ENCODE measurements around the gene REXO5.

The REXO5 gene

DNA sequence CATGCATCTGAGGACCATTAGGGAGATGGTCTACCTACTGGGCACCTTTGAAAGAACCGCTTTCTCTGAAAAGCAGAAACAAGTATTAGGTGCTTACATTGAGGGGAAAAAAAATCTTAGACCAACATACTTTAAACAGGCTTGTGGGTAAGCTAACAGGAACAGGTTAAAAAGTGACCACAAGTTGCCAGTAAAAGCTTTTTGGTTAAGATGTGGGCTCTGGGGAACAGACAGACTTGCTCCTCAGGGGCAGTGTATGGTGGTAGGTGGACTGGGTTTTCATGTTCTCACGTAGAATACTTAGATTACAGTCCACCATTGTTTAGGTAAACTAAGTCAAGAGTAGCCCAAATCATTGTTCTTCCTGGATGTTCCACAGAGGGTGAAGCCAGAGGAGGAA is 41.2 kb downstream of the REXO5 start:
- Histone ChIP-seq H3K4me2 (ENCODE audit: low read length) (no peak overlapping the region), H4K20me1 (ENCODE audit: insufficient read depth, low read length) (no peaks in the 10 kb centered on the region), H3K27ac (ENCODE audit: low read depth, low read length, poor library complexity, severe bottlenecking) (no peak overlapping the region), H2AFZ (ENCODE audit: low read length) (no peak overlapping the region), H3K27me3 (ENCODE audit: insufficient read depth, low read length) (no peaks in the 10 kb centered on the region), H3K9ac (ENCODE audit: low read length) (no peak overlapping the region), H3K9me3 (ENCODE audit: low read length) (no peaks in the 10 kb centered on the region), H3K36me3 (ENCODE audit: insufficient read depth, low read length) (peaks cover 33% of the 10 kb centered on the region; the same call in 1 of the 2 replicates), H3F3A (ENCODE audit: insufficient read depth, low read length) (no peaks in the 10 kb centered on the region), H3K4me3 (ENCODE audit: low read depth, low read length, poor library complexity, severe bottlenecking) (no peak overlapping the region), H3K4me1 (ENCODE audit: insufficient read depth, low read length, severe bottlenecking) (no peaks in the 10 kb centered on the region), H3K9me2 (ENCODE audit: low read depth, low read length) (no peaks in the 10 kb centered on the region), H3K79me2 (ENCODE audit: insufficient read depth, low read length) (no peaks in the 10 kb centered on the region)
- TF ChIP-seq EZH2 (IDR thresholded peaks at IDR 0.05; ENCODE audit: borderline replicate concordance, low read length) = no peak
- TF ChIP-seq, protein P1, sequence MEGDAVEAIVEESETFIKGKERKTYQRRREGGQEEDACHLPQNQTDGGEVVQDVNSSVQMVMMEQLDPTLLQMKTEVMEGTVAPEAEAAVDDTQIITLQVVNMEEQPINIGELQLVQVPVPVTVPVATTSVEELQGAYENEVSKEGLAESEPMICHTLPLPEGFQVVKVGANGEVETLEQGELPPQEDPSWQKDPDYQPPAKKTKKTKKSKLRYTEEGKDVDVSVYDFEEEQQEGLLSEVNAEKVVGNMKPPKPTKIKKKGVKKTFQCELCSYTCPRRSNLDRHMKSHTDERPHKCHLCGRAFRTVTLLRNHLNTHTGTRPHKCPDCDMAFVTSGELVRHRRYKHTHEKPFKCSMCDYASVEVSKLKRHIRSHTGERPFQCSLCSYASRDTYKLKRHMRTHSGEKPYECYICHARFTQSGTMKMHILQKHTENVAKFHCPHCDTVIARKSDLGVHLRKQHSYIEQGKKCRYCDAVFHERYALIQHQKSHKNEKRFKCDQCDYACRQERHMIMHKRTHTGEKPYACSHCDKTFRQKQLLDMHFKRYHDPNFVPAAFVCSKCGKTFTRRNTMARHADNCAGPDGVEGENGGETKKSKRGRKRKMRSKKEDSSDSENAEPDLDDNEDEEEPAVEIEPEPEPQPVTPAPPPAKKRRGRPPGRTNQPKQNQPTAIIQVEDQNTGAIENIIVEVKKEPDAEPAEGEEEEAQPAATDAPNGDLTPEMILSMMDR (IDR thresholded peaks at IDR 0.05; ENCODE audit: low read length) = no peak

DNA sequence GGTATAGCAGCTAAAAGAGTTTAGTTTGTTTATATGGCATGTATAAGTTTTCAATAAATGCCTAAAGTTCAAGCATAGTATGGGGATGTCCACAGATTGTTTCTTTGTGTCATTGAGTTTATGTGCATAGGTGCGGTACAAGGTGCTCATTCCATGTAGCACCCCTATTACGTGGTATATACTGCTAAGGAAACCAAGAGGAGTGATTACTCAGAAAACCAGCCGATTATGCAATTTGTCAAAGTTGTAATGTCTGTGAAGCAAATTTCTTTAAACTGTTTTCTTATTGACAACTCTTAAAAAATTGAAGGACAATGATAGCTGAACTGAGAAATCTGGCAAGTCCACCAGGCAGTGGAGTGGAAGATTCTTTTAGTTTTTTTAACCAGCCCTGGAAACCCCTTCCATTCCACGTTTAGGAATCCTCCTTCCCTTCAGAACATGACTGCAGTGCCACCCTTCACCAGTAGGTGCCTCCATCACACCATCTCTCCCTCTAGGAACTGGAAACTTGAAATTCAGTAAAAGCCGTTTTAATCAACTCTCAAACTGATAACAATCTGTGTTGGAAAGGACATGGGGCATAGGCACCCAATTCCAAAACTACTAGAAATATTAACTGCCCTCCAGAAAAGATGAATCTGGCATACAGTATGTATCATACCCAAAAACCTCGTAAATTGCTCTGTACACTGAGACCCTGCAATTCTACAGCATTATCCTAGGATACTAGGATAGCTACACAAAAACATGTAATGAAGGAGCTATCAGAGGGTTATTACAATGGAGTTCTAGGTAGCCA is 43.5 kb downstream of the REXO5 start:
- Histone ChIP-seq H3K9me2 (ENCODE audit: low read depth, low read length) (no peaks in the 10 kb centered on the region), H3K27me3 (ENCODE audit: insufficient read depth, low read length) (no peaks in the 10 kb centered on the region), H3K79me2 (ENCODE audit: insufficient read depth, low read length) (no peaks in the 10 kb centered on the region), H3K4me1 (ENCODE audit: insufficient read depth, low read length, severe bottlenecking) (no peaks in the 10 kb centered on the region), H3K9me3 (ENCODE audit: low read length) (no peaks in the 10 kb centered on the region), H3K4me2 (ENCODE audit: low read length) (no peak overlapping the region), H3F3A (ENCODE audit: insufficient read depth, low read length) (no peaks in the 10 kb centered on the region), H3K27ac (ENCODE audit: low read depth, low read length, poor library complexity, severe bottlenecking) (no peak overlapping the region), H3K9ac (ENCODE audit: low read length) (no peak overlapping the region), H2AFZ (ENCODE audit: low read length) (no peak overlapping the region), H3K4me3 (ENCODE audit: low read depth, low read length, poor library complexity, severe bottlenecking) (no peak overlapping the region), H4K20me1 (ENCODE audit: insufficient read depth, low read length) (no peaks in the 10 kb centered on the region), H3K36me3 (ENCODE audit: insufficient read depth, low read length) (peaks cover 19% of the 10 kb centered on the region; the same call in 1 of the 2 replicates)
- no peak for TF ChIP-seq EZH2 (IDR thresholded peaks at IDR 0.05; ENCODE audit: borderline replicate concordance, low read length)
- TF ChIP-seq, protein P1 (IDR thresholded peaks at IDR 0.05; ENCODE audit: low read length) = peak; percentile 98

DNA sequence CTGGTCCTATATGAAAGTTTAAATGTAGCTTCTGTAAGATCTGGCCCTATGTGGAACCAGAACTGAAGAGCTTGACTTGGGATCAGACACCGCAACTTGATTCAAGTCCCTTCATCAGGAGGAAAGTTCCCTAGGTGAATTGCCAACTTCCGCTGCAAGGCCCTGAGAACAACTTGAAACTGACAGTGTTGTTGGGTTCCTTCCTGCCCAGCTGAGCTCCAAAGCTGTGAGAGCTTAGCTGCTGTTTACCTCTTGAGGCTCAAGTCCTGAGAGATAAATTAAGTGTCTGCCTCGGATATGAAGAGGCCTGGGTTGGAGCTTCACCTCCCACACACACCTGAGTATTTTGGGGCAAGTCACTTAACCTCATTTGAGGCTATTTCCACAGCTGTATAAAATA is 44.7 kb downstream of the REXO5 start:
- no peak overlapping the region for H3K27ac ChIP-seq (ENCODE audit: low read depth, low read length, poor library complexity, severe bottlenecking)

More for the DNA sequence above, 44.7 kb downstream of the REXO5 start:
- Histone ChIP-seq H2AFZ (ENCODE audit: low read length) (no peak overlapping the region), H3K36me3 (ENCODE audit: insufficient read depth, low read length) (peaks cover 8% of the 10 kb centered on the region; the same call in 1 of the 2 replicates), H3K4me1 (ENCODE audit: insufficient read depth, low read length, severe bottlenecking) (no peaks in the 10 kb centered on the region), H4K20me1 (ENCODE audit: insufficient read depth, low read length) (no peaks in the 10 kb centered on the region), H3K27me3 (ENCODE audit: insufficient read depth, low read length) (no peaks in the 10 kb centered on the region), H3K9me2 (ENCODE audit: low read depth, low read length) (no peaks in the 10 kb centered on the region), H3K79me2 (ENCODE audit: insufficient read depth, low read length) (no peaks in the 10 kb centered on the region), H3K4me2 (ENCODE audit: low read length) (no peak overlapping the region), H3F3A (ENCODE audit: insufficient read depth, low read length) (no peaks in the 10 kb centered on the region), H3K9me3 (ENCODE audit: low read length) (no peaks in the 10 kb centered on the region), H3K4me3 (ENCODE audit: low read depth, low read length, poor library complexity, severe bottlenecking) (no peak overlapping the region), H3K9ac (ENCODE audit: low read length) (no peak overlapping the region)
- no peak for TF ChIP-seq EZH2 (IDR thresholded peaks at IDR 0.05; ENCODE audit: borderline replicate concordance, low read length)
- TF ChIP-seq, protein P1 (IDR thresholded peaks at IDR 0.05; ENCODE audit: low read length) = no peak
